H9 (cell line): Measurements from ENCODE around the gene CHL1. TPM values are rescaled to one million over a fixed set of nuclear protein-coding genes. Genes with fewer than 3 reads are reported as not detected.

Source experiments
- DNase-seq: peaks from one replicate; pipeline ENCODE4 v3.0.0-alpha.2; 2017
- H2AFZ ChIP-seq: one replicate; pipeline ENCODE4 v1.6.1; 2013; ENCODE audit warnings: mild to moderate bottlenecking, low read length, control low read depth, moderate library complexity
- H2AK5ac ChIP-seq: 2 replicates; pipeline ENCODE4 v1.6.1; 2013; ENCODE audit warnings: low read length, control low read depth, mixed read lengths; ENCODE audit not compliant: insufficient read length
- H2BK120ac ChIP-seq: one replicate; pipeline ENCODE4 v1.6.1; 2013; ENCODE audit warnings: low read depth, mild to moderate bottlenecking, low read length, control low read depth, inconsistent platforms; ENCODE audit not compliant: poor library complexity, severe bottlenecking
- H2BK12ac ChIP-seq: 2 replicates; pipeline ENCODE4 v1.6.1; 2013; ENCODE audit warnings: low read length, control low read depth, mixed read lengths, low read depth; ENCODE audit not compliant: insufficient read length
- H2BK15ac ChIP-seq: 2 replicates; pipeline ENCODE4 v1.6.1; 2013; ENCODE audit warnings: low read depth, low read length, control low read depth
- H2BK20ac ChIP-seq: one replicate; pipeline ENCODE4 v1.6.1; 2013; ENCODE audit warnings: low read depth, mild to moderate bottlenecking, low read length, control low read depth, inconsistent platforms; ENCODE audit not compliant: poor library complexity, severe bottlenecking
- H2BK5ac ChIP-seq: 2 replicates; pipeline ENCODE4 v1.6.1; 2013; ENCODE audit warnings: low read length, control low read depth, mixed read lengths; ENCODE audit not compliant: insufficient read length
- H3K14ac ChIP-seq: 2 replicates; pipeline ENCODE4 v1.6.1; 2013; ENCODE audit warnings: low read length, control low read depth; ENCODE audit not compliant: insufficient read depth
- H3K18ac ChIP-seq: 2 replicates; pipeline ENCODE4 v1.6.1; 2013; ENCODE audit warnings: low read depth, mild to moderate bottlenecking, mixed read lengths, low read length, control low read depth; ENCODE audit not compliant: insufficient read length
- H3K23ac ChIP-seq: 2 replicates; pipeline ENCODE4 v1.6.1; 2013; ENCODE audit warnings: low read length, control low read depth, mixed read lengths, low read depth; ENCODE audit not compliant: insufficient read length
- H3K23me2 ChIP-seq: 2 replicates; pipeline ENCODE4 v1.6.1; 2013; ENCODE audit warnings: low read depth, mild to moderate bottlenecking, mixed read lengths, low read length, control low read depth; ENCODE audit not compliant: insufficient read length, poor library complexity, severe bottlenecking
- H3K27ac ChIP-seq: 2 replicates; pipeline ENCODE4 v1.5.1; 2013; ENCODE audit warnings: low read length, control low read depth, mixed read lengths, low read depth; ENCODE audit not compliant: insufficient read length
- H3K27me3 ChIP-seq: 2 replicates; pipeline ENCODE4 v1.6.1; 2013; ENCODE audit warnings: low read length, control low read depth, inconsistent platforms; ENCODE audit not compliant: insufficient read depth
- H3K4ac ChIP-seq: 2 replicates; pipeline ENCODE4 v1.6.1; 2013; ENCODE audit warnings: low read depth, mild to moderate bottlenecking, control low read depth, inconsistent platforms, low read length, moderate library complexity
- H3K4me1 ChIP-seq: 2 replicates; pipeline ENCODE4 v1.6.1; 2013; ENCODE audit warnings: low read length, control low read depth, inconsistent platforms; ENCODE audit not compliant: insufficient read depth
- H3K4me2 ChIP-seq: 2 replicates; pipeline ENCODE4 v1.6.1; 2013; ENCODE audit warnings: low read length, control low read depth, mixed read lengths; ENCODE audit not compliant: insufficient read length, insufficient read depth
- H3K56ac ChIP-seq: 2 replicates; pipeline ENCODE4 v1.6.1; 2013; ENCODE audit warnings: low read depth, mild to moderate bottlenecking, mixed read lengths, low read length, control low read depth; ENCODE audit not compliant: insufficient read length
- H3K79me1 ChIP-seq: 2 replicates; pipeline ENCODE4 v1.6.1; 2013; ENCODE audit warnings: low read depth, mild to moderate bottlenecking, moderate library complexity, low read length, control low read depth, inconsistent platforms; ENCODE audit not compliant: insufficient read depth, poor library complexity, severe bottlenecking
- H3K79me2 ChIP-seq: 2 replicates; pipeline ENCODE4 v1.6.1; 2013; ENCODE audit warnings: low read length, control low read depth, inconsistent platforms; ENCODE audit not compliant: insufficient read depth
- H3K9ac ChIP-seq: 2 replicates; pipeline ENCODE4 v1.6.1; 2013; ENCODE audit warnings: low read length, control low read depth, mixed read lengths; ENCODE audit not compliant: insufficient read length; ENCODE audit errors: extremely low read depth
- H3K9me3 ChIP-seq: one replicate; pipeline ENCODE4 v1.6.1; 2013; ENCODE audit warnings: low read depth, low read length, inconsistent platforms; ENCODE audit not compliant: control insufficient read depth
- H3T11ph ChIP-seq: one replicate; pipeline ENCODE4 v1.6.1; 2013; ENCODE audit warnings: mild to moderate bottlenecking, low read length, control low read depth, inconsistent platforms
- H4K20me1 ChIP-seq: one replicate; pipeline ENCODE4 v1.6.1; 2013; ENCODE audit not compliant: control insufficient read depth, insufficient read length, insufficient read depth
- H4K5ac ChIP-seq: 2 replicates; pipeline ENCODE4 v1.6.1; 2013; ENCODE audit warnings: low read depth, mild to moderate bottlenecking, mixed read lengths, low read length, control low read depth; ENCODE audit not compliant: insufficient read length
- H4K8ac ChIP-seq: replicated peaks from 2 replicates; pipeline ENCODE4 v1.6.1; 2013; ENCODE audit warnings: low read length, control low read depth, mixed read lengths, low read depth; ENCODE audit not compliant: insufficient read length
- H4K91ac ChIP-seq: 2 replicates; pipeline ENCODE4 v1.6.1; 2013; ENCODE audit warnings: low read depth, mild to moderate bottlenecking, moderate library complexity, mixed read lengths, low read length, control low read depth; ENCODE audit not compliant: insufficient read length
- H3K27ac Mint-ChIP-seq, 3 experiments: 2 replicates in 2 of 3; 3 replicates in 1 of 3; pipeline ENCODE4 v1.8.0; 2020 to 2021; ENCODE audit warnings: mixed read lengths in 3 of 3, mild to moderate bottlenecking in 1 of 3, moderate library complexity in 1 of 3
- H3K27me3 Mint-ChIP-seq: 2 replicates; pipeline ENCODE4 v1.8.0; 2021; ENCODE audit warnings: low read depth, mild to moderate bottlenecking, moderate library complexity, mixed read lengths
- H3K36me3 Mint-ChIP-seq, 3 experiments: 2 replicates in 2 of 3; 3 replicates in 1 of 3; pipeline ENCODE4 v1.8.0; 2020 to 2021; ENCODE audit warnings: low read depth in 3 of 3, mixed read lengths in 3 of 3; ENCODE audit not compliant: insufficient read depth in 1 of 3
- H3K4me1 Mint-ChIP-seq, 2 experiments: 2 replicates each; pipeline ENCODE4 v1.8.0; 2020; ENCODE audit warnings: mixed read lengths in 2 of 2
- H3K4me3 Mint-ChIP-seq, 2 experiments: 2 replicates in 1 of 2; 3 replicates in 1 of 2; pipeline ENCODE4 v1.8.0; 2020 to 2021; ENCODE audit warnings: mild to moderate bottlenecking in 2 of 2, mixed read lengths in 2 of 2, moderate library complexity in 1 of 2
- H3K9me3 Mint-ChIP-seq, 2 experiments: 2 replicates in 1 of 2; 3 replicates in 1 of 2; pipeline ENCODE4 v1.8.0; 2020; ENCODE audit warnings: mild to moderate bottlenecking in 2 of 2, mixed read lengths in 2 of 2, moderate library complexity in 1 of 2
- WGBS: extraction: QIAGEN DNeasy Blood & Tissue Kit; methylation state at CpG from one replicate; pipeline ENCODE4 v1.1.7; 2013; ENCODE audit warnings: missing lambda C conversion rate, low lambda C conversion rate, mixed read lengths; ENCODE audit not compliant: insufficient read length; ENCODE audit errors: extremely low coverage; 5-methylcytosine and 5-hydroxymethylcytosine counted together
- total RNA-seq: library from RNA; stranded (reverse); gene quantifications from 2 replicates; pipeline ENCODE4 v1.2.1, GENCODE V29; 2021
- TF ChIP-seq, protein P1 (sequence below): fragments of 200-600 bp; sonication (generic); conservative IDR thresholded peaks from 3 replicates; pipeline ENCODE4 v1.8.0; 2021; ENCODE audit warnings: antibody characterized with exemption, mild to moderate bottlenecking

CHL1 gene
- total RNA-seq, 1 experiment from 2014 or later: not detected

GRCh38 chr3:324423-324822 is 127.9 kb downstream of the CHL1 start:
- no peak overlapping the region for H3K9ac ChIP-seq
- H2AFZ ChIP-seq: no peak overlapping the region
- H3K9me3 Mint-ChIP-seq: no peaks in the 10 kb centered on the region
- TF ChIP-seq, protein P1, sequence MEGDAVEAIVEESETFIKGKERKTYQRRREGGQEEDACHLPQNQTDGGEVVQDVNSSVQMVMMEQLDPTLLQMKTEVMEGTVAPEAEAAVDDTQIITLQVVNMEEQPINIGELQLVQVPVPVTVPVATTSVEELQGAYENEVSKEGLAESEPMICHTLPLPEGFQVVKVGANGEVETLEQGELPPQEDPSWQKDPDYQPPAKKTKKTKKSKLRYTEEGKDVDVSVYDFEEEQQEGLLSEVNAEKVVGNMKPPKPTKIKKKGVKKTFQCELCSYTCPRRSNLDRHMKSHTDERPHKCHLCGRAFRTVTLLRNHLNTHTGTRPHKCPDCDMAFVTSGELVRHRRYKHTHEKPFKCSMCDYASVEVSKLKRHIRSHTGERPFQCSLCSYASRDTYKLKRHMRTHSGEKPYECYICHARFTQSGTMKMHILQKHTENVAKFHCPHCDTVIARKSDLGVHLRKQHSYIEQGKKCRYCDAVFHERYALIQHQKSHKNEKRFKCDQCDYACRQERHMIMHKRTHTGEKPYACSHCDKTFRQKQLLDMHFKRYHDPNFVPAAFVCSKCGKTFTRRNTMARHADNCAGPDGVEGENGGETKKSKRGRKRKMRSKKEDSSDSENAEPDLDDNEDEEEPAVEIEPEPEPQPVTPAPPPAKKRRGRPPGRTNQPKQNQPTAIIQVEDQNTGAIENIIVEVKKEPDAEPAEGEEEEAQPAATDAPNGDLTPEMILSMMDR: no peak
- no peak overlapping the region for H4K91ac ChIP-seq
- H3K4me3 Mint-ChIP-seq: no peak overlapping the region; a peak in 1 of 5 replicates
- H3K18ac ChIP-seq: no peak overlapping the region
- no peak overlapping the region for H2BK12ac ChIP-seq
- no peak overlapping the region for H3K14ac ChIP-seq
- H2AK5ac ChIP-seq: no peak overlapping the region
- H2BK20ac ChIP-seq: no peak overlapping the region
- H2BK120ac ChIP-seq: no peak overlapping the region
- H3T11ph ChIP-seq: no peak overlapping the region
- no peaks in the 10 kb centered on the region for H3K36me3 Mint-ChIP-seq
- H2BK15ac ChIP-seq: no peak overlapping the region
- no peak for DNase-seq
- H3K4me1 ChIP-seq: no peaks in the 10 kb centered on the region
- H3K79me2 ChIP-seq: no peaks in the 10 kb centered on the region
- no peak overlapping the region for H3K4me2 ChIP-seq
- H3K9me3 ChIP-seq: no peaks in the 10 kb centered on the region
- no peaks in the 10 kb centered on the region for H3K27me3 ChIP-seq
- H3K79me1 ChIP-seq: no peaks in the 10 kb centered on the region
- H4K20me1 ChIP-seq: no peaks in the 10 kb centered on the region
- H3K23me2 ChIP-seq: no peaks in the 10 kb centered on the region
- no peak overlapping the region for H3K23ac ChIP-seq
- no peak overlapping the region for H3K27ac ChIP-seq
- H3K4me1 Mint-ChIP-seq: no peaks in the 10 kb centered on the region
- H2BK5ac ChIP-seq: no peak overlapping the region
- H3K56ac ChIP-seq: no peak overlapping the region
- no peak overlapping the region for H3K4ac ChIP-seq
- no CpG with 5 or more reads among the region's 2 CpGs for WGBS
- H4K5ac ChIP-seq: no peak overlapping the region
- no peaks in the 10 kb centered on the region for H3K27me3 Mint-ChIP-seq
- no peak overlapping the region for H4K8ac ChIP-seq
- H3K27ac Mint-ChIP-seq: no peak overlapping the region
